OCI-LY7 (cell line): ENCODE data around the gene LRP1B. TPM values are rescaled to one million over a fixed set of nuclear protein-coding genes. Genes with fewer than 3 reads are reported as not detected.

ENCODE experiments used
- BruUV-seq: library from RNA; stranded (reverse); fragments of 400-500 nt; replicated peaks from 2 replicates; lab custom pipeline; 2021; lab: Mats Ljungman, UMichigan
- CTCF ChIA-PET: fragments of 300-600 bp; sonication (Branson Sonifier 250); formaldehyde crosslinking; loops from one replicate; lab custom pipeline; 2022; ENCODE audit warnings: antibody characterized with exemption; ENCODE audit not compliant: unreplicated experiment; lab: Charles Lee
- POLR2A ChIA-PET: fragments of 300-600 bp; sonication (Branson Sonifier 250); formaldehyde crosslinking; loops from one replicate; lab custom pipeline; 2022; ENCODE audit warnings: antibody characterized with exemption; lab: Charles Lee
- DNase-seq: peaks from one replicate; pipeline ENCODE4 v3.0.0-alpha.2; 2015; ENCODE audit warnings: low spot score
- H2AFZ ChIP-seq: fragments of 200-600 bp; sonication (generic), shearing (Covaris generic); 2 replicates; pipeline ENCODE4 v1.6.1; 2014; ENCODE audit warnings: mild to moderate bottlenecking, antibody characterized with exemption, low read length, moderate library complexity
- H3K27ac ChIP-seq: fragments of 200-600 bp; sonication (generic); 2 replicates; pipeline ENCODE4 v1.5.1; 2014; ENCODE audit warnings: mixed run types, low read depth, mild to moderate bottlenecking, moderate library complexity, low read length, inconsistent platforms; ENCODE audit not compliant: poor library complexity, severe bottlenecking
- H3K36me3 ChIP-seq: fragments of 200-600 bp; sonication (generic); 2 replicates; pipeline ENCODE4 v1.6.1; 2014; ENCODE audit warnings: mild to moderate bottlenecking, antibody characterized with exemption, low read length, moderate library complexity, mixed read lengths; ENCODE audit not compliant: insufficient read depth
- H3K4me1 ChIP-seq: fragments of 200-600 bp; sonication (generic); 2 replicates; pipeline ENCODE4 v1.5.1; 2014; ENCODE audit warnings: mild to moderate bottlenecking, low read length; ENCODE audit not compliant: insufficient read depth, poor library complexity, severe bottlenecking
- H3K4me2 ChIP-seq: fragments of 200-600 bp; sonication (generic); 2 replicates; pipeline ENCODE4 v1.6.1; 2014; ENCODE audit warnings: mild to moderate bottlenecking, low read length
- H3K4me3 ChIP-seq: fragments of 200-600 bp; sonication (generic); 2 replicates; pipeline ENCODE4 v1.5.1; 2014; ENCODE audit warnings: mild to moderate bottlenecking, low read depth, low read length; ENCODE audit not compliant: poor library complexity, severe bottlenecking
- H3K79me2 ChIP-seq: fragments of 200-600 bp; sonication (generic); 2 replicates; pipeline ENCODE4 v1.6.1; 2016; ENCODE audit warnings: low read depth, mild to moderate bottlenecking, low read length, moderate library complexity, mixed read lengths; ENCODE audit not compliant: insufficient read depth
- H3K9me2 ChIP-seq: fragments of 200-600 bp; sonication (generic); 2 replicates; pipeline ENCODE4 v1.6.1; 2016; ENCODE audit warnings: mild to moderate bottlenecking, low read length, mixed read lengths; ENCODE audit not compliant: insufficient read depth
- H3K9me3 ChIP-seq: fragments of 200-600 bp; sonication (generic); 2 replicates; pipeline ENCODE4 v1.6.1; 2014; ENCODE audit warnings: mild to moderate bottlenecking, mixed run types, low read length, mixed read lengths
- H4K20me1 ChIP-seq: fragments of 200-600 bp; sonication (generic); 2 replicates; pipeline ENCODE4 v1.6.1; 2014; ENCODE audit warnings: mild to moderate bottlenecking, antibody characterized with exemption, low read length, moderate library complexity, mixed read lengths; ENCODE audit not compliant: insufficient read depth
- CTCF ChIP-seq: fragments of 200-600 bp; sonication (generic); conservative IDR thresholded peaks from 2 replicates; pipeline ENCODE4 v1.5.1; 2014; ENCODE audit warnings: mild to moderate bottlenecking, antibody characterized with exemption, low read length, moderate library complexity, mixed read lengths
- EZH2phosphoT487 ChIP-seq: fragments of 200-600 bp; sonication (generic); IDR thresholded peaks from 2 replicates; pipeline ENCODE4 v1.6.1; 2018; ENCODE audit warnings: low read depth, borderline replicate concordance, mild to moderate bottlenecking, mixed run types, antibody characterized with exemption, low read length, moderate library complexity, mixed read lengths
- intact Hi-C: fragments of 100-400 bp; cut with micrococcal nuclease; formaldehyde crosslinking; loops from one replicate; pipeline ENCODE4 v1.10.0; 2022; ENCODE audit not compliant: unreplicated experiment
- total RNA-seq, 2 experiments: library from RNA; depleted of rRNA in 1 of 2; stranded (reverse); fragments of >200 nt in 1 of 2; shearing (Covaris generic) in 1 of 2; gene quantifications; 2 replicates each; pipeline ENCODE4 v1.2.3, GENCODE V29; 2014 to 2022

Gene LRP1B
- total RNA-seq, 2 experiments from 2014 or later = not detected

GRCh38 chr2:140734992-140735391 lies 1395.8 kb downstream of the LRP1B start:
- CTCF ChIA-PET = no interaction called here
- H3K9me2 ChIP-seq = no peaks in the 10 kb centered on the region
- H3K27ac ChIP-seq = no peak overlapping the region
- no peaks in the 10 kb centered on the region for H3K79me2 ChIP-seq
- no peak overlapping the region for H2AFZ ChIP-seq
- POLR2A ChIA-PET = interaction anchor here (0.7 kb wide), 1 partner anchor 13 kb away, joined by 3 read pairs; no protein-coding TSS in a partner anchor
- H3K4me1 ChIP-seq = no peaks in the 10 kb centered on the region
- intact Hi-C loops = no loop called here
- TF ChIP-seq EZH2phosphoT487 (no peak), CTCF (no peak)
- no peak for DNase-seq
- H3K9me3 ChIP-seq = no peaks in the 10 kb centered on the region
- H3K4me2 ChIP-seq = no peak overlapping the region
- no peaks in the 10 kb centered on the region for H4K20me1 ChIP-seq
- no peak overlapping the region for H3K4me3 ChIP-seq
- H3K36me3 ChIP-seq = no peaks in the 10 kb centered on the region
- BruUV-seq = no TSS peak

DNA sequence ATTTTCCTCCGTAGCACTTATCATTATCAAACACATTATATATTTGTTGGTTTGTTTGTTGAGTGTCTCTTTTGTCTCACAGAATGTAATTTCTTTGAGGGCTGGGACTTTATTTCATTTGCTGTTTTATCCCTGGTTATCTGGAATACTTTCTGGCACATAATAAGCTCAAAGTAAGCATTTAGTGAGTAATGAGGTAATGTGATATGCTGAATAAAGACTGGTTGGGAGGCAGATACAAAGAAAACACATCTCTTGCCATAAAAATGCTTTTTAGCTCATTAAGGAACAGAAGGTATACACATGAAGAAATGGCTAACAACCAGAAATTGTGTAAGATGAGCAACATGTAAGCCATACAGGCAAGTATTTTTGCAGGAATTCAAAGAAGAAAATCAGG lies 1411.8 kb downstream of the LRP1B start:
- DNase-seq = no peak
- ChIA-PET CTCF (no interaction called here), POLR2A (interaction anchor here (0.6 to 1.2 kb wide), 3 partner anchors 11 to 808 kb away, joined by 3 to 4 read pairs (median 3); no protein-coding TSS in a partner anchor)
- no peaks in the 10 kb centered on the region for H3K79me2 ChIP-seq
- H2AFZ ChIP-seq = no peak overlapping the region
- H3K36me3 ChIP-seq = no peaks in the 10 kb centered on the region
- BruUV-seq = no TSS peak
- H3K4me2 ChIP-seq = no peak overlapping the region
- H3K9me3 ChIP-seq = no peaks in the 10 kb centered on the region
- TF ChIP-seq CTCF = no peak
- TF ChIP-seq EZH2phosphoT487 = no peak
- no peaks in the 10 kb centered on the region for H4K20me1 ChIP-seq
- H3K4me1 ChIP-seq = no peaks in the 10 kb centered on the region
- no peak overlapping the region for H3K27ac ChIP-seq
- no peaks in the 10 kb centered on the region for H3K9me2 ChIP-seq
- no peak overlapping the region for H3K4me3 ChIP-seq
- intact Hi-C loops = no loop called here

DNA sequence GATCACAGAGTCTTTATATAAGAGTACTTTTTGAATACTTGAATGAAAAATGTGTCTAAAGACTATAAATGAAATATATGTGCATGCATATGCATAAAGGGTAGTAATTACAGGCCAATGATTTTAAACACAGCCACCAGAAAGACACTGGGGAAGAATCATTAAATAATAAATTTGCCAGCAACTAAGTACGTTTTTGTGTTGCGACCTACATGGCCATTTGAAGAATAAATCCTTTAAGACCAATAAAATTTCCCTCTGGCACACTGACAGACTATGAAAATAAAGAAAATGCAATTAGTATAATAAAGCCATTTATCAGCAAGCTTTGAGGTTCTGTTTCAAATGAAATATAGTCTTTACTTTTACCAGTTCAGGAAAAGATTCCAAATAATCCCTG lies 1413.3 kb downstream of the LRP1B start:
- TF ChIP-seq CTCF (no peak), EZH2phosphoT487 (no peak)
- DNase-seq = no peak
- ChIA-PET POLR2A (no interaction called here), CTCF (no interaction called here)
- Histone ChIP-seq H3K9me2 (no peaks in the 10 kb centered on the region), H3K4me1 (no peaks in the 10 kb centered on the region), H3K4me2 (no peak overlapping the region), H3K4me3 (no peak overlapping the region), H3K27ac (no peak overlapping the region), H4K20me1 (no peaks in the 10 kb centered on the region), H3K79me2 (no peaks in the 10 kb centered on the region), H3K9me3 (no peaks in the 10 kb centered on the region), H3K36me3 (no peaks in the 10 kb centered on the region), H2AFZ (no peak overlapping the region)
- intact Hi-C loops = no loop called here
- BruUV-seq = no TSS peak
